Testis (tissue), 3 donors: ENCODE measurements around the gene CMTM8. TPM values are rescaled to one million over a fixed set of nuclear protein-coding genes. Genes with fewer than 3 reads are reported as not detected.

Source experiments
- DNase-seq: peaks from one replicate; pipeline ENCODE4 v3.0.0-alpha.2; 2019
- H3K27ac ChIP-seq, 2 donors: fragments of 200-600 bp; sonication (generic); one replicate each; pipeline ENCODE4 v1.5.1; 2019
- H3K27me3 ChIP-seq: fragments of 200-600 bp; sonication (generic); one replicate; pipeline ENCODE4 v1.5.1; 2019
- H3K36me3 ChIP-seq: fragments of 200-600 bp; sonication (generic); one replicate; pipeline ENCODE4 v1.5.1; 2017; ENCODE audit warnings: low read depth; ENCODE audit errors: missing control alignments
- H3K4me1 ChIP-seq: fragments of 200-600 bp; sonication (generic); one replicate; pipeline ENCODE4 v1.5.1; 2019
- H3K4me3 ChIP-seq, 2 donors: fragments of 200-600 bp; sonication (generic); one replicate each; pipeline ENCODE4 v1.5.1; 2017 to 2019
- H3K9me3 ChIP-seq: fragments of 200-600 bp; sonication (generic); one replicate; pipeline ENCODE4 v1.5.1; 2017
- CTCF ChIP-seq, 3 experiments: fragments of 450-650 bp in 2 of 3; fragments of 200-600 bp in 1 of 3; sonication (generic) in 1 of 3; IDR thresholded peaks; one replicate each; pipeline ENCODE4 v1.5.1; 2016 to 2019; ENCODE audit warnings: antibody characterized with exemption in 3 of 3, mild to moderate bottlenecking in 2 of 3, moderate library complexity in 1 of 3
- POLR2A ChIP-seq: fragments of 450-650 bp; IDR thresholded peaks from one replicate; pipeline ENCODE4 v1.6.1; 2017; ENCODE audit warnings: antibody characterized with exemption, mild to moderate bottlenecking, moderate library complexity
- WGBS, 2 donors: methylation state at CpG; one replicate each; pipeline ENCODE4 v1.1.5; 2018; 5-methylcytosine and 5-hydroxymethylcytosine counted together
- intact Hi-C: fragments of 100-400 bp; cut with DNase I; formaldehyde crosslinking; loops from one replicate; pipeline ENCODE4 v1.15.1; 2023; ENCODE audit warnings: low total_unique reads
- polyA plus RNA-seq: library from polyadenylated mRNA; stranded (reverse); fragments of 350-450 nt; fragmentation: Illumina TruSeq; extraction: RNeasy Lipid Tissue Mini Kit (QIAGEN cat#74804); gene quantifications from one replicate; pipeline ENCODE4 v1.2.3, GENCODE V29; 2014; ENCODE audit warnings: low read depth, low replicate concordance; ENCODE audit not compliant: insufficient read depth
- total RNA-seq, 2 donors: library from RNA; depleted of rRNA; stranded (reverse); fragments of >200 nt; gene quantifications; one replicate each; pipeline ENCODE4 v1.2.3, GENCODE V29; 2016

The CMTM8 gene
- total and polyA plus RNA-seq, 3 donors from 2014 or later, result 1.8 to 6.8 (median 2.5) TPM

- no peaks in the 10 kb centered on the region for H3K27me3 ChIP-seq
- no peak overlapping the region for H3K27ac ChIP-seq
- no peak for DNase-seq
- no peaks in the 10 kb centered on the region for H3K9me3 ChIP-seq
- 83 to 92% methylated on average over 5 of the region's 5 CpGs for WGBS, 2 donors
- TF ChIP-seq POLR2A, result no peak
- TF ChIP-seq CTCF (IDR thresholded peaks at IDR 0.05), result no peak
- no peaks in the 10 kb centered on the region for H3K36me3 ChIP-seq
- no peak overlapping the region for H3K4me3 ChIP-seq
- H3K4me1 ChIP-seq, result no peaks in the 10 kb centered on the region
- intact Hi-C loops, result loop anchor here (10.0 kb wide), 1 partner anchor 92 kb away; no protein-coding TSS in a partner anchor
Measured at GRCh38 chr3:32373276-32373675, 134.8 kb downstream of the CMTM8 start.

- Histone ChIP-seq H3K27ac (no peak overlapping the region), H3K9me3 (no peaks in the 10 kb centered on the region), H3K4me1 (no peaks in the 10 kb centered on the region), H3K36me3 (no peaks in the 10 kb centered on the region), H3K4me3 (no peak overlapping the region), H3K27me3 (no peaks in the 10 kb centered on the region)
- 73 to 74% methylated on average over 5 of the region's 5 CpGs for WGBS, 2 donors
- no peak for DNase-seq
- TF ChIP-seq POLR2A, result no peak
- TF ChIP-seq CTCF (IDR thresholded peaks at IDR 0.05), result no peak
- intact Hi-C loops, result loop anchor here (10.0 kb wide), 1 partner anchor 91 kb away; no protein-coding TSS in a partner anchor
Measured at GRCh38 chr3:32373844-32374243, 135.4 kb downstream of the CMTM8 start.

DNA sequence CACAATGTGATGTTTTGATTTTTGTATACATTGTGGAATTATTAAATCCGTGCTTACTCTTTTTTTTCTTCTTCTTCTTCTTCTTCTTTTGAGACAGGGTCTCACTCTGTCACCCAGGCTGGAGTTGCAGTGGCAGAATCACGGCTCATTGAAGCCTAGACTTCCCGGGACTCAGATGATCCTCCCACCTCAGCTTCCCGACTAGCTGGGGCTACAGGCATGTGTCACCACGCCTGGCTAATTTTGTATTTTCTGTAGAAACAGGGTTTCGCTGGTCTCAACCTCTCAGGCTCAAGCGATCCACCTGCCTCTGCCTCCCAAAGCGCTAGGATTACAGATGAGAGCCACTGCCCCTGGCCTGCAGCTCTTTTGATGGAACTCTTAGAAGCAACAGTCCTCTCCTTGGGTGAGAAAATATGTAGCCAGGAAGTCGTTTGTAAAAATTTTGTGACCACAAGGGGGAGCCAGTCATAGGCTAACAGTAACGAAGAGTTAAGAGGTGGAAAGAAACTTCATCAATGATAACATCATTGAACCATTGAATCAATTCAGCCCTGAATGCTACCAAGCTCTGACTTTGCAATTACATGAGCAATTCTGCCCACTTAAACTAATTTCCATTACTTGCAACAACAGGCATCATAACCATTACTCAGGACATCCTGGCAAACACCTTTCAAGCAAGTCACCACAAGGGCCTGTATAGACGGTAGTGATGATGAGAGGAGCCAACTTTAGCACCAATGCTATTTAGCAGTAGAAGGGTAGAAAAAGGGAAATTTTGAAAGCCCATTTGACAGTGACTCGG lies 136.5 kb downstream of the CMTM8 start:
- Histone ChIP-seq H3K36me3 (no peaks in the 10 kb centered on the region), H3K4me3 (no peak overlapping the region), H3K4me1 (no peaks in the 10 kb centered on the region), H3K27ac (no peak overlapping the region), H3K27me3 (no peaks in the 10 kb centered on the region), H3K9me3 (no peaks in the 10 kb centered on the region)
- TF ChIP-seq POLR2A (no peak), CTCF (IDR thresholded peaks at IDR 0.05) (peak; percentile 63 to 78 (median 66))
- intact Hi-C loops, result loop anchor here (10.0 kb wide), 1 partner anchor 90 kb away; no protein-coding TSS in a partner anchor
- peak; percentile 86 for DNase-seq
- 53 to 57% methylated on average over 12 of the region's 12 CpGs for WGBS, 2 donors

GRCh38 chr3:32375596-32375930 lies 137.1 kb downstream of the CMTM8 start:
- Histone ChIP-seq H3K27ac (no peak overlapping the region), H3K9me3 (no peaks in the 10 kb centered on the region), H3K4me3 (no peak overlapping the region), H3K27me3 (no peaks in the 10 kb centered on the region), H3K4me1 (no peaks in the 10 kb centered on the region), H3K36me3 (no peaks in the 10 kb centered on the region)
- WGBS, 2 donors, result 81 to 93% methylated on average over 5 of the region's 5 CpGs
- TF ChIP-seq CTCF (IDR thresholded peaks at IDR 0.05) (no peak), POLR2A (no peak)
- DNase-seq, result no peak
- intact Hi-C loops, result loop anchor here (10.0 kb wide), 1 partner anchor 89 kb away; no protein-coding TSS in a partner anchor
